ELR (cell line): ENCODE measurements around the gene C16orf78.

Experiments
- DNase-seq: peaks from one replicate; pipeline ENCODE4 v3.0.0-alpha.2; 2015; ENCODE audit warnings: low read depth

C16orf78 gene

GRCh38 chr16:49395021-49395420 lies 21.4 kb downstream of the C16orf78 start:
- no peak for DNase-seq

DNA sequence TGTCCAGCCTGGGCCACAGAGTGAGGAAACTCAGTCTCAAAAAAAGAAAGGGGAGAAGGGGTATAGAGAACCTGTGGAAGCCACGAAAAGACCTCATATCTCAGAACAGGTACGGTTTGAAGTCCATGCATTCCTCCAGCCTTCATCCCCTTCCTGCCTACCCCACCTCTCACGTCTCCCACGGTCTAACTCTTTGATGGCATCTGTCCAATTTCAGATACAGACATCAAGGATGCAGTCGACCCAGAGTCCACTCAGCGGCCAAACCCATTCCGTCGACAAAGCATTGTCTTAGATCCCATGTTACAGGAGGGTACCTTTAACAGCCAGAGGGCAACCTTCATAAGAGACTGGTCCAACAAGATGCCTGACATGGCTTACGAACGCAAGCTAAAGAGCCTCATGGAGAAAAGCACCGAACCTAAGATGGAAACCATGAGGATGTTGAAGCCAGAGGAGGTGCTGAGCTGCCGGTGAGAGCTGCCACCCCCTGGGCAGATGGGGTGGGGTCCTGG lies 22.7 kb downstream of the C16orf78 start:
- no peak for DNase-seq

DNA sequence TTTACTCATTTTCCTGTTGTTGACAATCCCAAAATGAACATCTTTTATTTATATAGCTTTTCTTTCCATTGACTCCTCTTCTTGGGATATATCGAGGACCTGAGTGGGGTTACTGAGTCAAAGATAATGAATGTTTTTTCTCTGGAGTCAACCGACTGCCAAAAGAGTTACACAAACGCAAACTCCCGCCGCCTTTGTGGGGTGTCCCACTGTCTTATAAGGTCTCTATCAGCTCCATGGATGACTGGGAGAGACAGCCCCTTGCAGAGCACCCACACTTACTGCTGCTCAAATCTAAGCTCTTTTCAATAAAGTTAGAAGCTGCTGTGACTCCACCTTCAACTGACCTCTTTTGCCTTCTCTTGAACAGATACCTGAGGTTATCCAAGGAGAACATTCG lies 25.2 kb downstream of the C16orf78 start:
- DNase-seq, result no peak

DNA sequence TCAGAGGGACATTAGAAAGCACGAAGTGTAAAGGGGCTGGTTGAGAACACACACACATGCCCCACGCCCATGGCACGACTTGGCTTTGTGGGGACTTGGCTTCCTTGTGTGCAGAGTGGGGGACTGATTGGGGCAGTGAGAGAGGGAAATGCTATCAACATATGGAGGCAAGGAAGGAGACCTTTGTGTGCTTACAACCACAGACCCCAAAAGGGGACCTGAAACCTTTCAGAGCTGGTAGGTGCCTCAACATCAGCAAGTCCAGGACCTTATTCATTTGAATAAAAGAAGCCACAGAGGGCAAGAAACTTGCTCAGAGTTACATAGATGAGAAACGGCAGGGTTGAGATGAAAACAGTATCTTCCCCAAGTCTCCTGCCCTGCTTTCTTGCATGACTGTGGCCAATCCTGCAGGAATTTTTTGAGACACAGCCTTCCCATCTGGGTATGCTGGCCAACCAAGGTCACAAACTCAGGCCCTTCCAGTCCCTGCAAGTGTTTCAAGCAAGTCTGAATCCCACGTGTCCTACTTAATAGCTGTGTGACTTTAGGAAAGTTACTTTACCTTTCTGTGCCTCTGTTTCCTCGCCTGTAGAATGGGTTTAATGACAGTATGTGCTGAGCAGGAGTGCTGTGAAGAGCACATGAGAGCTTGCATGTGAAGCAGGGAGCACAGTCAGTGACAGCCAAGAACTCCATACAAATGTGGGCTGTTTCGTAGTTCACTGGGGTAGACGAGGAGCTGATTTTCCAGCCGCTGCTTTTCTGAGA lies 26.2 kb downstream of the C16orf78 start:
- DNase-seq, result no peak

- no peak for DNase-seq
These were observed 27.0 kb downstream of the C16orf78 start for GRCh38 chr16:49400611-49401010.

- no peak for DNase-seq
These were observed 31.5 kb downstream of the C16orf78 start for GRCh38 chr16:49405123-49405522.

DNA sequence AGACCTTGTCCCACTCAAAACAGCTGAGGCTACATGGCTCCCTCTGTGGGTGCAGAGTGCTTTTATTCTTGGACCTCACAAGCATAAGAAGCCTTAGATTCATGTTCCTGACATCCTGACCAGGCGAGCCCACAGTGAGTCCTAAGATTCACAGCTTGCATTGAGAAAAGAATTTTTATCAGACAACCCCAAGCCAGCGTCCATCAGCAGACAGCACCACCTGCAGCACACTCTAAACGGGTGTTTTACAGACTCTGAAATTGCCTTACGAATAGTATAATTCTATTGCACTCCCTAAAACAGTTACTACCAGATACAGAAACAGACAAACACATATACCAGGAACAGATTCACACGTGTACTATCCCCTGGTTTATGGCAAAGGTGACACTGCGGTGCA lies 31.9 kb downstream of the C16orf78 start:
- DNase-seq, result no peak

DNA sequence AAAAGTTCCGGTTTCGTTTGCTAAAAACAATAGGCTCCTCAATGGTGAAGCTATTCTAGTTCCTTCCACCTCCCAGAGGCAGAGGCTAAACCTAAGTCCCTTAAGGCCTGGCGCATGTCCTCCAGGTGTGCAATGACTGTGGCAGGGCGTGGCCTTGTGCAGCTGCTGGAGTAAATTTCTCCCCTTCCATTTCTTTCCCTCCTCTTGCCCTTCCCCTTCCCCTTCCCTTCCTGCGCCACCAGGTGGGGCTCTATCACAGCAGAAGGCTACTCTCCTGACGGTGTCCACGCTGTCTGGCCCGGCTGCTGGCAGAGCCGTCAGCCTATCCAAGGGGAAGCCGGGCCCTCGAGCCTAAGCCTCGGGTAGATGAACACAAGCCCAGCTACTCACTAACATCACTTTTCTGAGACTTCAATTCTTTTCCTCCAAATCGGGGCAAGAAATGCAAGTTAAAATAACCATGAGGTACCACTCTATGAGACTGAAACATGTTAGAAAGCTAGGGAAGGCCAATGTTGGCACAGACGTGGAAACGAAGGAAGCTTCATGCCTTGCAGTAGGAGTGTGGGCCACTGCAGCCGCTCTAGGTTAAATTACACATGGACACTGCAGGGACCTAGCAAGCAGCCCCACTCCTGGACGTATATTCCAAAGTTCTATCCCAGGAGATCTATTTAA lies 34.4 kb downstream of the C16orf78 start:
- peak; percentile 53 for DNase-seq

- DNase-seq, result no peak
These were observed 35.5 kb downstream of the C16orf78 start for GRCh38 chr16:49409121-49409520.

GRCh38 chr16:49410226-49410625 lies 36.6 kb downstream of the C16orf78 start:
- no peak for DNase-seq

- DNase-seq, result no peak
These were observed 37.7 kb downstream of the C16orf78 start for GRCh38 chr16:49411121-49411970.

- DNase-seq, result no peak
These were observed 41.1 kb downstream of the C16orf78 start for GRCh38 chr16:49414671-49415070.

DNA sequence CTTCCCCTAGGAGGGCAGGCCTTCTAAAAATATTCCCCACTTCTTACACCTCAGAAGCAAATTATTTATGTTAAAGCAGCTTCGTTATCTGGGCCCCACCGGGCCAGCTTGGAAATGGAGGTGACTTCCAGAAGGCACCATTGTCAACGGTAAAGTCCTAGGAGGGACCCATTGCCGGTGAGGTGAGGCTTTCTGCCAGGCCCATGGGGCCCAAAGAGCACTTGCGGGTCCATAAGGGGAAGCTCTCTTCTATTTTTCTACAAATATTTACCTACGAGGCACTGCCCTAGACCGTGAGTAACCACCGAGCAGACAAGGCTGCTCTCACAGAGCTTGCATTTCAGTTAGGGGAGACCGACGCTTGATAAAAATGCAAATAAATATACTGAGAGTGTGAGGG lies 41.5 kb downstream of the C16orf78 start:
- DNase-seq, result no peak

DNA sequence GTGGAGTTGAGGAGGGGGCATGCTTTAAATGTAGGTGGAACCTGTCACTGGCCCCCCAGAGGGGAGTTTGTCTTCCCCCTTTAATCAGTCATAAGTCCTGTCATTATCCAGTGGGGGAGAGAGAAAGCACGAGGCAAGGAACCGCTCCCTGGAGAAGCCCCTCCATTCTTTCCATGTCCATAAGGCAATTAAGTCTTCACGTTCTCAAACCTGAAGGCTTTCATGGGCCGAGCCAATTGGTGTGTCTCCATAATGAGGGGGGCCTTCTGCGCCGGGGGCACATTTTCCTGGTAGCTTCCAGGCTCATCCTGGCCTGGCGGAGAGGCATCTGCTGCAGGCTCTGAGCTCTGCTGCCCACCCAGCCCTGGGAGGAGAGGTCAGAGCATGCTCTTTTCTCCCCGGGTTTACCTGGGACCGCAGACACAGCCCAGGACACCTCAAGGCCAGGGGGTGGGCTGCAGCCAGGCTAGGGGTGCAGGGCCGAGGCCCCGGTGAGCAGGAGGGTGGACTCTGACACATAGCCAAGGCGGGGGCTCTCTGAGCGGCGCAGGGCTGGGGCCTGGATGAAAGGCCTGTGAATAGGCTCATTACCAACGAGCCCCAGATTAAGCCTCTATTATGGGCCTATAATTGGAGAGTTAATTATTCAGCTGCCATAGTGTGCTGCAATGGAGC lies 42.5 kb downstream of the C16orf78 start:
- no peak for DNase-seq

GRCh38 chr16:49417354-49417753 lies 43.8 kb downstream of the C16orf78 start:
- DNase-seq, result no peak

DNA sequence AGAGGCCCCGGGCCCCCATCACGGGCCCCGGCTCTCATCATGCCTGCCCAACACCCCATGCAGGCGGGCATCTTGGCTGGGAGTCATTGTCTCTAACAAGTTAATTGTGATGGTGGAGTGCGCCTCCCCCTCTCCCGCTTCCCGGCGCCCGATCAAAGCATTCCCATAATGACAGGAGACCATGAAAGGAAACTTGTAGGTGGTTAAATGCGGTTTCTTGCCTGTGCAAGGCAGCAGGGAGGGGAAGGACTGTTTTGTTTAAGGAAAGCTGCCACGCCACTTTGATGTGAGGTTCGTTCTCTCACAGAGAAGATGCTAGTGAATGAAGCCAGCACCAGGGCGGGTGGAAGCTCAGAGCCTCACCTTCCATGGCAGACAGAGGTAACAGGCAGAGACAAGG lies 45.4 kb downstream of the C16orf78 start:
- DNase-seq, result no peak

- DNase-seq, result no peak
These were observed 46.3 kb downstream of the C16orf78 start for GRCh38 chr16:49419862-49420261.

DNA sequence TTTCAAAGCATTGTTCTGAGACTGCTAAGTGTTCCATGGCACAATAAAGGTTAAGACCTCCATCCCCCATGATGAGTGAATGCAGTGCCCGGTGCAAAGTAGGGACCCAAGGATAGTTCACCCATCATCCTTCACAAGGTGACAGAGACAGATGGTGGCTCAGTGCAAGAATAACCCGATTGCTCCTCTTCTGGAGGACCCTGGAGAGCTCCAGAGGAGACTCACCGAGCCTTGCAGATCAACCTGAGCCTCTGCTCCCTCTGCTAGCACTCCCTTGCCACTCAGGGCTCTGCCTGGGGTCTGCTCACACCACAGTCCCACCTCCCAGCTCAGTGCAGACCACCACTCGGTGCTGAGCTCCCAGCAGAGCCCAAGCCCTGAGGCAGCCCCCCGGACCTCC lies 49.3 kb downstream of the C16orf78 start:
- no peak for DNase-seq

DNA sequence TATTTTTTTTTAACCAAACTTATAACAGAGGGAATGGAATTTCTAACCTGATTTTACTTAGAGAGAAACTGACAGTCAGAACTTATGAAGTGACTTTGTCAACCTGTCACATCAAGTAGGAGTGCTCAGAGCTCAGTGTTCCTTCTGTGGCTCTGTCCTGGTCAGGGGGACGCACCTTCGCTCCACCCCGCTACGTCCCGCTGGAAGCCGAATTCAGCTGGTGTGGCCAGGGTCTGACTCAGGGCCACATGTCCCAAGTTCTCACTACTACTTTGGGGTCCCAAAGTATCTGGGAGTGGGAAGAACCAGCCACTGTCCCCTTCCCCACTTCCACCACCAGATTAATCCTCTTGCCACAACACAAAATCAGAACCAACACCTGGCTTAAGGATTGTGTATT lies 51.4 kb downstream of the C16orf78 start:
- DNase-seq, result no peak

DNA sequence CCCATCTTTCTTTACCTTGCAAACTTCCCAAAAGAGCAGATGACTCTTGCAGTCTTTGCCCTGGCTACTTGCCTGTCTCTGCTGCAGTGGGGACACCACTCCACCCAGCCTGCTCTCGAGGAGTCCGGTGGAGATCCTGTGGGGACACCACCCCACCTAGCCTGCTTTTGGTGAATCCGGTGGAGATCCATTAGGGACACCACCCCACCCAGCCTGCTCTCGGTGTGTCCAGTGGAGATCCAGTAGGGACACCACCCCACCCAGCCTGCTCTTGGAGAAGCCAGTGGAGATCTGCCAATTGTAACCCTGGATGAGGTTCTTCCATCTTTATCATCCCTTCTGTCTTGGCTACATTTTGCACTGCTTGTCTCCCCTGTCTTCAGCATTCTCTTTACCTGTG lies 54.2 kb downstream of the C16orf78 start:
- no peak for DNase-seq

DNA sequence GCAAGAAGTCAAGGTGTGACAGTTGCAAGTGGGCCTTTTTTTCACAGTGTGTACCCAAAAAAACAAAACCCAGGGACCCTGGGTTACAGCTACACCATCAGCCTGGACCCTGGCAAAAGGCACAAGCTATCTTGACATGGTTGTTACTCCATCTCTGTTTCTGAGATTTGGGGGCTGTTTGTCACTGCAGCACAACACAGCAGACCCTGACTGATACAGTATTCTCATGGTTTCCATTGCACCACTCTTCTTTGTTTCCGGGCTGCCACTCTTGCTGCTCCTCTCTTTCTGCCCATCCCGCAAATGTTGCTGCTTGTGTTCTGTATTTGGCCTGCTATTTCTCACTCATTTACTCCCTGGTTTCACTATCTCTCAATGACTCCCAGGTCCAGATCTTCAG lies 55.2 kb downstream of the C16orf78 start:
- no peak for DNase-seq

- no peak for DNase-seq
These were observed 57.4 kb downstream of the C16orf78 start for GRCh38 chr16:49431040-49431439.
